ENCODE measurements around the gene TXLNB. TPM values are rescaled to one million over a fixed set of nuclear protein-coding genes. Genes with fewer than 3 reads are reported as not detected.

TXLNB gene
- total and polyA plus RNA-seq, 2 of the 13 experiments (the other 11 are each of a cell fraction or from before 2014, with no cell fraction given), result not detected

DNA sequence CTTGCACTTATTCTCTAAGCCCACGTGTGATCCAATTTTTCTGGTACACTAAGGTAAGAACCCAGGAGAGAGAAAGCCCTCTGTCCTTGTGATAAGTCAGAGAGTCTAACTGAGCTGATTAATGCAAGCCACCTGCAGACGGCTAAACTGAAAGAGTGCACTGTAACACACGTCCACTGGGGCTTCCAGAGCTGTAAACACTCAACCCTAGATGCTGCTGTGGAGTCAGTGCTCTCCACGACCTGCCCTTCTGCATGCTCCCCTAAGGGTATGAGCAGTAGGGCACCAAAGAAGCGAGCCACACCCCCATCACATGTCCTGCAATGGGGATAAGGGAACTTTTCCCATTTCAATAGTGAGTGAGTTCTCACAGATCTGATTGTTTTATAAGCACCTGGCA is 55.7 kb downstream of the TXLNB start (continued):
- TF ChIP-seq, protein P1, sequence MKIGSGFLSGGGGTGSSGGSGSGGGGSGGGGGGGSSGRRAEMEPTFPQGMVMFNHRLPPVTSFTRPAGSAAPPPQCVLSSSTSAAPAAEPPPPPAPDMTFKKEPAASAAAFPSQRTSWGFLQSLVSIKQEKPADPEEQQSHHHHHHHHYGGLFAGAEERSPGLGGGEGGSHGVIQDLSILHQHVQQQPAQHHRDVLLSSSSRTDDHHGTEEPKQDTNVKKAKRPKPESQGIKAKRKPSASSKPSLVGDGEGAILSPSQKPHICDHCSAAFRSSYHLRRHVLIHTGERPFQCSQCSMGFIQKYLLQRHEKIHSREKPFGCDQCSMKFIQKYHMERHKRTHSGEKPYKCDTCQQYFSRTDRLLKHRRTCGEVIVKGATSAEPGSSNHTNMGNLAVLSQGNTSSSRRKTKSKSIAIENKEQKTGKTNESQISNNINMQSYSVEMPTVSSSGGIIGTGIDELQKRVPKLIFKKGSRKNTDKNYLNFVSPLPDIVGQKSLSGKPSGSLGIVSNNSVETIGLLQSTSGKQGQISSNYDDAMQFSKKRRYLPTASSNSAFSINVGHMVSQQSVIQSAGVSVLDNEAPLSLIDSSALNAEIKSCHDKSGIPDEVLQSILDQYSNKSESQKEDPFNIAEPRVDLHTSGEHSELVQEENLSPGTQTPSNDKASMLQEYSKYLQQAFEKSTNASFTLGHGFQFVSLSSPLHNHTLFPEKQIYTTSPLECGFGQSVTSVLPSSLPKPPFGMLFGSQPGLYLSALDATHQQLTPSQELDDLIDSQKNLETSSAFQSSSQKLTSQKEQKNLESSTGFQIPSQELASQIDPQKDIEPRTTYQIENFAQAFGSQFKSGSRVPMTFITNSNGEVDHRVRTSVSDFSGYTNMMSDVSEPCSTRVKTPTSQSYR (CRISPR knock-in tag; IDR thresholded peaks at IDR 0.05; ENCODE audit: borderline replicate concordance), result no peak
- TF ChIP-seq ZNF292 (CRISPR knock-in tag; IDR thresholded peaks at IDR 0.05; ENCODE audit: borderline replicate concordance, low read depth), result no peak
- no peak for TF ChIP-seq ZNF614 (CRISPR knock-in tag; IDR thresholded peaks at IDR 0.05; ENCODE audit: borderline replicate concordance)
- TF ChIP-seq, protein P2, sequence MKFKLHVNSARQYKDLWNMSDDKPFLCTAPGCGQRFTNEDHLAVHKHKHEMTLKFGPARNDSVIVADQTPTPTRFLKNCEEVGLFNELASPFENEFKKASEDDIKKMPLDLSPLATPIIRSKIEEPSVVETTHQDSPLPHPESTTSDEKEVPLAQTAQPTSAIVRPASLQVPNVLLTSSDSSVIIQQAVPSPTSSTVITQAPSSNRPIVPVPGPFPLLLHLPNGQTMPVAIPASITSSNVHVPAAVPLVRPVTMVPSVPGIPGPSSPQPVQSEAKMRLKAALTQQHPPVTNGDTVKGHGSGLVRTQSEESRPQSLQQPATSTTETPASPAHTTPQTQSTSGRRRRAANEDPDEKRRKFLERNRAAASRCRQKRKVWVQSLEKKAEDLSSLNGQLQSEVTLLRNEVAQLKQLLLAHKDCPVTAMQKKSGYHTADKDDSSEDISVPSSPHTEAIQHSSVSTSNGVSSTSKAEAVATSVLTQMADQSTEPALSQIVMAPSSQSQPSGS (CRISPR knock-in tag; IDR thresholded peaks at IDR 0.05), result no peak

DNA sequence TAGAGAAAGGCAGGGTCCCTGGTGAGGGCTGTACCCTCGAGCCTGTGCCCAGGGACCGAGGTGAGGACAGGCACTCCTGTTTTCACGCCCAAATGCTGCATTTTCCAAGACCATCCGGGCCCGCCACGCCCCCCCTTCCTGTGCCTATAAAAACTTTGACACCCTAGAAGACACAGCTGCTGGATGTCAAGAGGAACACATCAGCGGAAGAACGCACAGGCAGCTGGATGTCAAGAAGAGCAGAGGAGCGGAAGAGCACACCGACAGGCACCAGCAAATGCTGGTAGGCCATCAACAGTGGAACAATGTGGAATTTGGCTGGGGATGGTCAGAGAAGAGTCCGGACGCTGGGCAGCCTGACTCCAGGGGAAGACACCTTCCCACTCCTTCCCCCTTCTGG is 56.1 kb downstream of the TXLNB start:
- Histone ChIP-seq H3K79me2 (ENCODE audit: insufficient read depth, low read length) (no peaks in the 10 kb centered on the region), H3K4me3 (replicated peaks in 1 of 3; ENCODE audit: insufficient read depth in 1 of 3, low read depth in 2 of 3, low read length in 3 of 3) (no peak overlapping the region), H4K20me1 (ENCODE audit: insufficient read depth, low read length) (no peaks in the 10 kb centered on the region), H3K27ac (ENCODE audit: extremely low read length, insufficient read depth, low read length) (no peak overlapping the region), H2AFZ (ENCODE audit: low read length) (no peak overlapping the region), H3K4me1 (ENCODE audit: insufficient read depth, low read length) (no peaks in the 10 kb centered on the region), H3K27me3 (ENCODE audit: control insufficient read depth in 1 of 2, insufficient read depth in 2 of 2, low read length in 2 of 2) (no peaks in the 10 kb centered on the region), H3K9ac (ENCODE audit: insufficient read depth, low read depth, low read length) (no peak overlapping the region), H3K9me3 (ENCODE audit: low read length) (peaks cover 11% of the 10 kb centered on the region), H3K4me2 (ENCODE audit: low read depth, low read length) (no peak overlapping the region), H3K36me3 (replicated peaks in 1 of 2; ENCODE audit: control insufficient read depth in 1 of 2, insufficient read depth in 2 of 2, low read length in 2 of 2) (no peaks in the 10 kb centered on the region)
- ChIA-PET POLR2A (no interaction called here), CTCF (ENCODE audit: low intra/inter-chr PET ratio, low total read pairs) (no interaction called here)
- intact Hi-C loops (cut with micrococcal nuclease; ENCODE audit: unreplicated experiment), result no loop called here
- FAIRE-seq, result no peak
- no peak for ATAC-seq
- BruUV-seq (replicated peaks), result no TSS peak
- DNase-seq (ENCODE audit: low spot score), result no peak
- 43% methylated on average over 9 of the region's 12 CpGs for WGBS (ENCODE audit: low lambda C conversion rate)
- in situ Hi-C loops (cut with HindIII; ENCODE audit: extremely low pct_ligation_motif_present, low pct_unique_long_range_greater_than_20kb), result no loop called here
- no peak for TF ChIP-seq NFATC3 (CRISPR knock-in tag; IDR thresholded peaks at IDR 0.05)
- TF ChIP-seq, protein P3, sequence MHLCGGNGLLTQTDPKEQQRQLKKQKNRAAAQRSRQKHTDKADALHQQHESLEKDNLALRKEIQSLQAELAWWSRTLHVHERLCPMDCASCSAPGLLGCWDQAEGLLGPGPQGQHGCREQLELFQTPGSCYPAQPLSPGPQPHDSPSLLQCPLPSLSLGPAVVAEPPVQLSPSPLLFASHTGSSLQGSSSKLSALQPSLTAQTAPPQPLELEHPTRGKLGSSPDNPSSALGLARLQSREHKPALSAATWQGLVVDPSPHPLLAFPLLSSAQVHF (CRISPR knock-in tag; IDR thresholded peaks at IDR 0.05), result no peak
- TF ChIP-seq RORA (CRISPR knock-in tag; IDR thresholded peaks at IDR 0.05), result no peak
- no peak for TF ChIP-seq SRF (IDR thresholded peaks at IDR 0.05; ENCODE audit: low read depth, low read length)
- TF ChIP-seq, protein P4, sequence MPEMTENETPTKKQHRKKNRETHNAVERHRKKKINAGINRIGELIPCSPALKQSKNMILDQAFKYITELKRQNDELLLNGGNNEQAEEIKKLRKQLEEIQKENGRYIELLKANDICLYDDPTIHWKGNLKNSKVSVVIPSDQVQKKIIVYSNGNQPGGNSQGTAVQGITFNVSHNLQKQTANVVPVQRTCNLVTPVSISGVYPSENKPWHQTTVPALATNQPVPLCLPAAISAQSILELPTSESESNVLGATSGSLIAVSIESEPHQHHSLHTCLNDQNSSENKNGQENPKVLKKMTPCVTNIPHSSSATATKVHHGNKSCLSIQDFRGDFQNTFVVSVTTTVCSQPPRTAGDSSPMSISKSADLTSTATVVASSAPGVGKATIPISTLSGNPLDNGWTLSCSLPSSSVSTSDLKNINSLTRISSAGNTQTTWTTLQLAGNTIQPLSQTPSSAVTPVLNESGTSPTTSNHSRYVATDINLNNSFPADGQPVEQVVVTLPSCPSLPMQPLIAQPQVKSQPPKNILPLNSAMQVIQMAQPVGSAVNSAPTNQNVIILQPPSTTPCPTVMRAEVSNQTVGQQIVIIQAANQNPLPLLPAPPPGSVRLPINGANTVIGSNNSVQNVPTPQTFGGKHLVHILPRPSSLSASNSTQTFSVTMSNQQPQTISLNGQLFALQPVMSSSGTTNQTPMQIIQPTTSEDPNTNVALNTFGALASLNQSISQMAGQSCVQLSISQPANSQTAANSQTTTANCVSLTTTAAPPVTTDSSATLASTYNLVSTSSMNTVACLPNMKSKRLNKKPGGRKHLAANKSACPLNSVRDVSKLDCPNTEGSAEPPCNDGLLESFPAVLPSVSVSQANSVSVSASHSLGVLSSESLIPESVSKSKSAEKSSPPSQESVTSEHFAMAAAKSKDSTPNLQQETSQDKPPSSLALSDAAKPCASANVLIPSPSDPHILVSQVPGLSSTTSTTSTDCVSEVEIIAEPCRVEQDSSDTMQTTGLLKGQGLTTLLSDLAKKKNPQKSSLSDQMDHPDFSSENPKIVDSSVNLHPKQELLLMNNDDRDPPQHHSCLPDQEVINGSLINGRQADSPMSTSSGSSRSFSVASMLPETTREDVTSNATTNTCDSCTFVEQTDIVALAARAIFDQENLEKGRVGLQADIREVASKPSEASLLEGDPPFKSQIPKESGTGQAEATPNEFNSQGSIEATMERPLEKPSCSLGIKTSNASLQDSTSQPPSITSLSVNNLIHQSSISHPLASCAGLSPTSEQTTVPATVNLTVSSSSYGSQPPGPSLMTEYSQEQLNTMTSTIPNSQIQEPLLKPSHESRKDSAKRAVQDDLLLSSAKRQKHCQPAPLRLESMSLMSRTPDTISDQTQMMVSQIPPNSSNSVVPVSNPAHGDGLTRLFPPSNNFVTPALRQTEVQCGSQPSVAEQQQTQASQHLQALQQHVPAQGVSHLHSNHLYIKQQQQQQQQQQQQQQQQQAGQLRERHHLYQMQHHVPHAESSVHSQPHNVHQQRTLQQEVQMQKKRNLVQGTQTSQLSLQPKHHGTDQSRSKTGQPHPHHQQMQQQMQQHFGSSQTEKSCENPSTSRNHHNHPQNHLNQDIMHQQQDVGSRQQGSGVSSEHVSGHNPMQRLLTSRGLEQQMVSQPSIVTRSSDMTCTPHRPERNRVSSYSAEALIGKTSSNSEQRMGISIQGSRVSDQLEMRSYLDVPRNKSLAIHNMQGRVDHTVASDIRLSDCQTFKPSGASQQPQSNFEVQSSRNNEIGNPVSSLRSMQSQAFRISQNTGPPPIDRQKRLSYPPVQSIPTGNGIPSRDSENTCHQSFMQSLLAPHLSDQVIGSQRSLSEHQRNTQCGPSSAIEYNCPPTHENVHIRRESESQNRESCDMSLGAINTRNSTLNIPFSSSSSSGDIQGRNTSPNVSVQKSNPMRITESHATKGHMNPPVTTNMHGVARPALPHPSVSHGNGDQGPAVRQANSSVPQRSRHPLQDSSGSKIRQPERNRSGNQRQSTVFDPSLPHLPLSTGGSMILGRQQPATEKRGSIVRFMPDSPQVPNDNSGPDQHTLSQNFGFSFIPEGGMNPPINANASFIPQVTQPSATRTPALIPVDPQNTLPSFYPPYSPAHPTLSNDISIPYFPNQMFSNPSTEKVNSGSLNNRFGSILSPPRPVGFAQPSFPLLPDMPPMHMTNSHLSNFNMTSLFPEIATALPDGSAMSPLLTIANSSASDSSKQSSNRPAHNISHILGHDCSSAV (CRISPR knock-in tag; IDR thresholded peaks at IDR 0.05; ENCODE audit: borderline replicate concordance), result no peak
- no peak for TF ChIP-seq SIN3B (IDR thresholded peaks at IDR 0.05; ENCODE audit: low read length)

Measured in HepG2 (cell line).